HG02571 (cell line): Measurements from ENCODE around the gene EPYC.

Experiments used
- ATAC-seq: cut with Tn5 transposase; IDR thresholded peaks from one replicate; pipeline ENCODE4 v1.9.1; 2021; ENCODE audit warnings: mild to moderate bottlenecking, moderate library complexity; ENCODE audit not compliant: unreplicated experiment

EPYC gene

GRCh38 chr12:91004872-91005271 is at the start of gene EPYC:
Gene EPYC, minus strand, starts transcription at chr12:91004972. Its CDS starts 2,407 bp downstream, at chr12:91002565.
- ATAC-seq = no peak

- no peak for ATAC-seq
These were observed 49.4 kb upstream of the EPYC start for GRCh38 chr12:91053951-91054715.

DNA sequence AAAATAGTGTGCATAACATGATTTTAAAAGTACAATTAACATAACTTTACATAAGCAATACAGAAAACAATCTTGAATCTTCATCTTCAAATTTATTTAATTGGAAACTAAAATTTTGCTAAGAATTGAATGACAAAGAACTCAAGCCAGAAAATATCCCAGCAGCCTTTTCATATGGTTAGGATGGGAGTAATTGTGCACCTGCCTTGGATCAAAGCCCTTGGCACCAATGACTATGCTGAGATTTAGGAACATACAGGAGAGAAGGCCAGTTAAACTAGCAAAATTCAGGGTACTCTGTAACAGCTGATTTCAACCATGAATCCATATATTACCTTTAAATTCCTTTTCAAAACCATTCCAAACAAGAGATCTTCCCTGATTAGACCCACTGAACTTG is 47.3 kb upstream of the EPYC start:
- ATAC-seq = no peak

DNA sequence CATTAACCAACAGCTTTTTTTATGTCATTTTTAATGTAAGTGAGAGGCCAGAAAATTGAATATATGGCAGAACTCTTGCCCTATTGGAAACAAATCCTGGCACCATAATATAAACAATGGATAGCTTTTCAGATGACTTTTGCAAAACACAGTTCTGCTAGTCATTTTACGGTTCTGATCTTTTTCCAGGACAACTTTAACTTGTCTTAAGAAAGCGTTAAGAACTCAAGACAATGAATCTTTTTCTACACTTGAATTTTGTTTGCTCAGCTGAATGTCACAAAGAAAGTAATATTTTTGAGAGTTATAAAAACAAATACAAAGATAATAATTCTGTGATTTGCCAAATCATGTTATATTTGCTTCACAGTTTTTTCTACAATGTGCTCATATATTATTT is 39.8 kb upstream of the EPYC start:
- ATAC-seq = no peak

DNA sequence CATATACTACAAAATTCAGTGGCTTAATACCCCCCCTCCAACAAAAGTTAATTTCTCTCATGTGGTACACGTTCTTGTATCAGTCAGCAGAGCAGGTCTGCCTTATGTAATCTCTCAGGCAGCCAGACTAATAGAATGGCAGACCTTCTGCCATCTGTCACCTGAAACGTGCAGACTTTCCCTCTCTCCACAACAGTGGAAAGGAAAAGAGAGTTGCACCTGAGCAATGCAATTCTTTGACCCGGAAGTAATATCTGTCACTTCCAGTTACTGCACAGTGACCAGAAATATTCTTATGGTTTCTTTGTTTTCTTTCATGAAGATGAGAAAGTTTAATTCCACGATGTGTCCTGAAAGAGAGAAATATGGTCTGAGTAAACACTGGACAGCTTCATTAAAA is 38.6 kb upstream of the EPYC start:
- ATAC-seq = no peak

- no peak for ATAC-seq
These were observed 35.5 kb upstream of the EPYC start for GRCh38 chr12:91040096-91040755.

DNA sequence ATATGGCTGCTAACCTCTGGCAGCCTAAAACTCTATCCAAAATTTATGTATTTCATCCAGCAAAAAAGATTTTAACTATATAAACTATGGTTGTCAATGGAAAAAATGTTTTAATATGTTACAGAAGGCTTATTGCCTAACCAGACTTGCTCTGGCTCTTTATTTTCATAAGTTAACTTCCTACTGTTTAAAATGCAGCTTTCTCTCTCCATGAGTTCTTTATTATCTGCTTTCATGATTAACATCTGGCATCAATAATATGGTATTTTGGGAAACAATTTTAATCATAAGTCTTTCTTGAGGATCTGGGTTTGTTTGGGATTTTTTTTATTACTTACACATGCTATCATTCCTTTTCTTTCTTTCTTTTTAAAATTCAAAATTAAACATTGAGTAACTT is 32.5 kb upstream of the EPYC start:
- no peak for ATAC-seq

DNA sequence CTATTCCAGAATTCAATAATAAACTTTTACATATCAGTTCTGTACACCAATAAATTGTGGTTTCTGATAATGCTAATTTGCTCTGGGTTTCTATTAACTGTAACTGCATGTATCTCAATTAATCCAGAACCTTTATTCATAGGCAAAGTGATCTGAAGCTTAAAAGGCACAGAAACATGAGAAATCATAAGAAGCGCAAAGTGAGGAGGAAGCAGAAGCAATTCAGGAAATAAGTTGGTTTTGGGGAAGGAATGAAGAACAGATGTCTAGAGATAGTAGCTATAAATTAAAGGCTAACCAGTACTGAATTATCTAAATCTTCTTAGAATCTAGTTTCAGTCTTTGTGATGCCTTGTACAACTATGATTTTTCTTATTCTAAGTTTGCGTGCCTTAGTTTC is 28.5 kb upstream of the EPYC start:
- ATAC-seq = no peak

- ATAC-seq = no peak
These were observed 18.7 kb upstream of the EPYC start for GRCh38 chr12:91023326-91024004.

DNA sequence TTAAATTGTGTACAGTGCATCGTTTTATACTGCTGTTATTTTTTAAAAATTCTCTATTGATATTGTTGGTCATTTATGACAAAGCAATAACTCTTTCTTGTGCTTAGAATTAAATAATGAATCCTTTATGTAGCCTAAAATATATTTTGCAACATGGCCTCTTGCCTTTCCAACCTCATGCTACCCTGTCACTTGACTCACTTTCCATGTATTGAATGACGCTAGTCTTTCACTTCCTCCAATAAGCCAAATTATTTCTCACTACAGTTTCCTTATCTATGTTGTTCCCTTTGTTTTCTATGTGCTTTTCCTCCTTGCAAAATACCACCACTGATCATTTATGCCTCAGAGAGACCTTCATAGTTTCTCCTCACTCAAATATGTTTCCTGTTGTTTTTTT is 16.3 kb upstream of the EPYC start:
- ATAC-seq = no peak

GRCh38 chr12:91019455-91019854 is 14.7 kb upstream of the EPYC start:
- ATAC-seq = no peak

DNA sequence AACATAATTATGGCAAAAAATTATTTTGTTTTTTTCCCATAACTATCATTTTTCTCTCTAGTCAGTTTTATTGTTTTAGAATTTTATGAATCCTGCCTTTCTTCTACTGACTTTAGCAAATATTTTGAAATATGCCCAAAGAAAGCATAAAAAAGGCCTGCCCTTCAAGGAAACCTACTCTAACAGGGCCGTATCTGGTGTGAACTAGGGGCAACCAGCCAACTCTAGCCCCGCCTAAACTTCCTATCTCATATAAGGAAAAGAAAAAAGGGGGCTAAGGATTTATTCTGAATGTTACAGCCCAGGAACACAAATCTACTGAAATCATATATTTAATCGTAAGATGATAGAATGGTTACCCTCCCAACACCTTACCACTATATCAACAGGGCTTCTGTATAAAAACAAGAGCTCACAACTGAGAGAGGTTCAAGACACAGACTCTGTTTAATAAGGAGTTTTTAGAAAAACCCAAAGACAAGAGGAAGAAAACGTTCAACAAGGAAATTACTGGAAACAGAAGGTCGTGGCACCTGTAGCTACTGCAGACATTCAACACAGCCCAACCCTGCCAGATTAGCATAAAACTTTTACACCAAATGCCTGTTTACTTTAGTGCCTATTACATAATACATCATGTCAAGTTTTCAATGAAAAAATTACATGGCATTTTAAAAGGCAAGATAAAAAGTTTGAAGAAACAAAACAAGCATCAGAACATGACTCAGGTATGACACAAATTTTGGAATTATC is 12.9 kb upstream of the EPYC start:
- ATAC-seq = no peak

DNA sequence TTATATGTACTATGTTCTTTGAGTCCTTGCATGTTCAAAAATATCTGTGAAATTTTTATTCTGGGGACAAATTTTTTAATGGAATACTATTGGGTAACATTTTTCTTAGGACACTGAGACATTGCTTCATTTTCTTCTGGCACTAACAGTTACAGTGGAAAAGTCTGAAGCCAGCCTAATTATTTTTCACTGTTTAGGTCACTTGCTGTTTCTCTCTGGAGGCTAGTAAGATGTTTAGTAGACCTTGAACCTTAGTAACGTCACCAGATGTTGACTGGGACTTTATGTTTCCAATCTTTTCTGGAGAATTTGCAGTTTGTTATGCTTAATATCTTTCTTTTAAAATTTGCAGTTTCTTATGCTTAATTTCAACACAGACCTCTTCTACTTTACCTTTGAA is 12.3 kb upstream of the EPYC start:
- no peak for ATAC-seq

- ATAC-seq = peak; percentile 86
These were observed 4.7 kb upstream of the EPYC start for GRCh38 chr12:91009319-91009950.

DNA sequence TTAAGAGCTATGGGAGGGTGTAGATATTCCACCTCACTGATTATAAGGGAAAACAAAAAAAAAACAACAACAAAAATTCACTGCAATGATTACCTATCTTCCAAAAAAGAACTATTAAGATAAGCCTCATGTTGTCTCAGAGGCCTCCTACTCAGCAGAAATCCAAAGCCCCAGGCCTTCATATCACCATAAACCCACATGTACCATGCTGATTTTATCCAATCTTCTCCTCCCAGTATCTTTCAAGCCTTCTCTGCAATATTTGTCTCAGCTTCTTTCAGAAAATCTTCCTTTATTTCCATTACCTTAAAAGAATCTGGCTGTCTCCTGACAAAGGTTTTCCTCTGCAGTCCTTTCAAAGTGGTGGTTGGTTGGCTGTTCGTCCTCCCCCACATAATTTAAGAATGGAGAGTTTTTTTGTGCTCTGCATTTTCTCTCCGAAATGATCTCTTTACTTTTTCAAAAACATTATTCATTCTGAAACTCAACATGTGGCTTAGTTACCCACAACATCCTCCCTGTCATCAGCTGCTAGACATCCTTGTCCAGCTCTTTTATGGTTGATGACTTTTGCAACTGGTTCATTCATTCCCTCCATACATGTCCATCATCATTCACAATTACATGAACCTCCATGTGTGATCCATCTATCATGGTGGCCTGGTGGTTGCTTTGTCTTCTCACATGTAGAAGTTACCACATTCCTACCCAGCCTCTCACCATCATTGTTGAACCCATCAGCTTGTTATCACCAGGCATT is 2.9 kb upstream of the EPYC start:
- peak; percentile 76 for ATAC-seq

GRCh38 chr12:91003737-91004136 is 1.0 kb downstream of the EPYC start:
- ATAC-seq = no peak

- ATAC-seq = no peak
These were observed 3.5 kb downstream of the EPYC start for GRCh38 chr12:91001306-91001705.

DNA sequence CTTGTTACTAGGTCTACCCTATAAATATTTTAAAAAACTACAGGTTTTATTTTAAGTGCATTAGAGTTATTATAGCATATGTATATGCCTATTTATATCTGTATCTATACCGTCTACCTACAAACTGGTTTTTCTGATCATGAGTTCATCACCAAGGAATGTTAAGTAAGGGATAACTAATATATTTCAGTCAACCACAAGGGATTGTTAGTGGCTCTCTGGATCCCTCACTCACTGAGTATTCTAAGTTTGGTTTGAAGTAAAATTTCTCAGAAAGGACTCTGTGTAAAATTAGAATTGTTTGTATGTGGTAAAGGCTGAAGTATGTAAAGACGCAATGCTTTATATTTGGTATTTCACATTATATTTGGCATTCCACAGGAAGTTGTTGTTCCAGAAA is 4.8 kb downstream of the EPYC start:
- no peak for ATAC-seq

DNA sequence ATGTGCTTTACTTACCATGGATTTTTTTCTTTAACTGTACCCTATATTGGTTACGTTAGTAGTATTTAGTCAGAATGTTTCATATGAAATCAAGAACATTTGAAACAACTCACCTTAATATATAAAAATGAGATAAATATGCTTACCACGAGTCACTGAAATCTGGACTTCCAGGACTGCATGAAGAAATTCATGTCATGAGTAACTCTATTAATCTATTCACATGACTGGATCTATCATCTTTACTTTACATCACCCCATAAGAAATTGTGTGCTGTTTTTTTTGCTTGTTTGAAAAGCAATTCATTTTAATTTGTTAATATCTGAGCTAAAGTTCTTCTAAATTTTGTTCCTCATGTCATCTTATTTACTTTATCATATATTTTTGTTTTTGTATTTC is 5.2 kb downstream of the EPYC start:
- no peak for ATAC-seq

DNA sequence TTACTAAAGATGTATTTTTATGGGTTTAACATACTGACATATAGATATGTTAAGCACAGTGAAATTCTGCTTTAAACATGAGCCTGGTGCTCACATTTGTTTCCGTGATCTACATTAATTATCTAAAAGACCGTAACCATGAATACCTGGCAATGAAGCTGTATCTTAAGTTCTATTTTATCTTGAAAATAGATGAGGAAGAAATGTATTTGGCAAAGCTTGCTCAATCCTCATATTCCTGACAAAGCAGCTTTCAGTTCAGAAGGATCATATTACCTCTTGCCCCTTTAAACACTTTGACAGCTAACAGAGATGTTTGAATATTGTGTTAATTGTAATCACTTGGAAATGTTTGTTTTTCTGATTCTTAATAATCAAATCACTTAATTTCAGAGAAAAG is 9.8 kb downstream of the EPYC start:
- ATAC-seq = no peak
